ENCODE measurements around the gene DIP2A. TPM values are rescaled to one million over a fixed set of nuclear protein-coding genes. Genes with fewer than 3 reads are reported as not detected.
A peak's percentile ranks its signal among the peaks of the same experiment; 100 is the strongest.

DIP2A gene
- total and polyA plus RNA-seq, 2 of the 13 experiments (the other 11 are each of a cell fraction or from before 2014, with no cell fraction given): 18.5 to 37.6 TPM

DNA sequence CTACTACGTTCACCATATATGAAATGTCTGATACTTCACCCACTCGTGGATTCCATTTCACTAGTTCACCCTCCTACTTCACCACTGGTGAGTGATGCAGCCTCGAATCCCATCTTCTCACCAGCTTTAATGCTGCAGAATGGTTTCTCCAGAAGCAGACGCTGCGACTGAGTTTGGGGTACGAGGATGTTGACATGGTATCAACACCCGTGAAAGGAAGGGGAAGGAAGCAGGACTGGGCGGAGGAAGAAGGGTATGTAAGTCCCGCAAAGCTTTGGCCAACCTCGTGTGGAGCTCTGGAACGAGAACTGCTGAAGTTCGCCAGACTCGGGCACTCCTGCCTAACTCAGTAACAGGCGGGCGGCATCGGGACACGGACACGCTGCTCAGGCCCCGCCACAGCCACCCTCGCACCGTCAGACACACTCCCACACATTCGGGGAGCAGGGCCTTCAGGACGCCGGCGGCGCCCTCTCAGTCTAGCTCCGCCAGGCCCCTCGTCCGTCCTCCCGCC lies 833 bp upstream of the DIP2A start (continued):
- TF ChIP-seq ZNF570 (CRISPR knock-in tag; IDR thresholded peaks at IDR 0.05; ENCODE audit: borderline replicate concordance): no peak

DNA sequence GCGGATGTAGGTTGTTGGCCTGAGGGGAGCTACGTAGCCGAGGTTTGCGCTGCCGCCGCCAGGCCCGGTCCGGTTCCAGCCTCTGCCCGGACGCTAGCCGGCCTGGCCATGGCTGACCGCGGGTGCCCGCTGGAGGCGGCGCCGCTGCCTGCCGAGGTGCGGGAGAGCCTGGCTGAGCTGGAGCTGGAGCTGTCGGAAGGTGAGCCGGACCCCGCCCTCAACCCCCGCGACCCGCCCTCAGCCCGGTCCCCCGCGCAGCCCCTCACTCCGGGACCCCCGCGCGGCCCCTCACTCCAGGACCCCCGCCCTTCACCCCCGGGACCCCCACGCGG lies 299 bp downstream of the DIP2A start:
- ATAC-seq: peak; percentile 58; the same call in 2 of the 3 replicates
- H2AFZ ChIP-seq (ENCODE audit: low read length): no peak overlapping the region
- in situ Hi-C loops (cut with HindIII; ENCODE audit: extremely low pct_ligation_motif_present, low pct_unique_long_range_greater_than_20kb) (no loop called here), intact Hi-C loops (cut with micrococcal nuclease; ENCODE audit: unreplicated experiment) (no loop called here)
- peaks cover 44% of the 10 kb centered on the region for H3K79me2 ChIP-seq (ENCODE audit: insufficient read depth, low read length)
- peak overlapping the region; percentile 85 to 98 (median 89); a peak in 4 of 6 replicates for H3K4me3 ChIP-seq (replicated peaks in 1 of 3; ENCODE audit: insufficient read depth in 1 of 3, low read depth in 2 of 3, low read length in 3 of 3)
- WGBS (ENCODE audit: low lambda C conversion rate): 0% methylated on average over 10 of the region's 36 CpGs
- H3K9me3 ChIP-seq (ENCODE audit: low read length): no peaks in the 10 kb centered on the region
- DNase-seq (ENCODE audit: low spot score): no peak
- H3K4me2 ChIP-seq (ENCODE audit: low read depth, low read length): no peak overlapping the region
- peaks cover 4 to 11% of the 10 kb centered on the region in 2 experiments; a peak in 2 of 5 replicates for H3K36me3 ChIP-seq (replicated peaks in 1 of 2; ENCODE audit: control insufficient read depth in 1 of 2, insufficient read depth in 2 of 2, low read length in 2 of 2)
- H3K9ac ChIP-seq (ENCODE audit: insufficient read depth, low read depth, low read length): peak overlapping the region; percentile 89
- peak overlapping the region; percentile 70 for H3K27ac ChIP-seq (ENCODE audit: extremely low read length, insufficient read depth, low read length)
- POLR2A ChIA-PET: interaction anchor here (1.0 to 2.9 kb wide), 4 partner anchors 13 to 163 kb away, joined by 3 to 11 read pairs (median 4); no protein-coding TSS in a partner anchor
- CTCF ChIA-PET (ENCODE audit: low intra/inter-chr PET ratio, low total read pairs): no interaction called here
- peaks cover 51% of the 10 kb centered on the region for H3K4me1 ChIP-seq (ENCODE audit: insufficient read depth, low read length)
- no peak for FAIRE-seq
- BruUV-seq (replicated peaks): no TSS peak
- no peaks in the 10 kb centered on the region for H4K20me1 ChIP-seq (ENCODE audit: insufficient read depth, low read length)
- no peaks in the 10 kb centered on the region; a peak in 1 of 5 replicates for H3K27me3 ChIP-seq (ENCODE audit: control insufficient read depth in 1 of 2, insufficient read depth in 2 of 2, low read length in 2 of 2)
- TF ChIP-seq, protein P1, sequence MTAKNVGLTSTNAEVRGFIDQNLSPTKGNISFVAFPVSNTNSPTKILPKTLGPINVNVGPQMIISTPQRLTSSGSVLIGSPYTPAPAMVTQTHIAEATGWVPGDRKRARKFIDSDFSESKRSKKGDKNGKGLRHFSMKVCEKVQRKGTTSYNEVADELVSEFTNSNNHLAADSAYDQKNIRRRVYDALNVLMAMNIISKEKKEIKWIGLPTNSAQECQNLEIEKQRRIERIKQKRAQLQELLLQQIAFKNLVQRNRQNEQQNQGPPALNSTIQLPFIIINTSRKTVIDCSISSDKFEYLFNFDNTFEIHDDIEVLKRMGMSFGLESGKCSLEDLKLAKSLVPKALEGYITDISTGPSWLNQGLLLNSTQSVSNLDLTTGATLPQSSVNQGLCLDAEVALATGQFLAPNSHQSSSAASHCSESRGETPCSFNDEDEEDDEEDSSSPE (CRISPR knock-in tag; IDR thresholded peaks at IDR 0.05): no peak
- TF ChIP-seq ELF3 (CRISPR knock-in tag; IDR thresholded peaks at IDR 0.05): no peak
- no peak for TF ChIP-seq RAD51 (IDR thresholded peaks at IDR 0.05; ENCODE audit: borderline replicate concordance)
- no peak for TF ChIP-seq SMARCE1 (IDR thresholded peaks at IDR 0.05; ENCODE audit: borderline replicate concordance)
- TF ChIP-seq, protein P2, sequence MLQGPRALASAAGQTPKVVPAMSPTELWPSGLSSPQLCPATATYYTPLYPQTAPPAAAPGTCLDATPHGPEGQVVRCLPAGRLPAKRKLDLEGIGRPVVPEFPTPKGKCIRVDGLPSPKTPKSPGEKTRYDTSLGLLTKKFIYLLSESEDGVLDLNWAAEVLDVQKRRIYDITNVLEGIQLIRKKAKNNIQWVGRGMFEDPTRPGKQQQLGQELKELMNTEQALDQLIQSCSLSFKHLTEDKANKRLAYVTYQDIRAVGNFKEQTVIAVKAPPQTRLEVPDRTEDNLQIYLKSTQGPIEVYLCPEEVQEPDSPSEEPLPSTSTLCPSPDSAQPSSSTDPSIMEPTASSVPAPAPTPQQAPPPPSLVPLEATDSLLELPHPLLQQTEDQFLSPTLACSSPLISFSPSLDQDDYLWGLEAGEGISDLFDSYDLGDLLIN (CRISPR knock-in tag; IDR thresholded peaks at IDR 0.05; ENCODE audit: borderline replicate concordance): 0 out of 2 replicates have a peak, but pooled peaks have one; percentile 17
- TF ChIP-seq ATF7 (IDR thresholded peaks at IDR 0.05): no peak
- no peak for TF ChIP-seq ATF7 (CRISPR knock-in tag; IDR thresholded peaks at IDR 0.05)
- TF ChIP-seq, protein P3, sequence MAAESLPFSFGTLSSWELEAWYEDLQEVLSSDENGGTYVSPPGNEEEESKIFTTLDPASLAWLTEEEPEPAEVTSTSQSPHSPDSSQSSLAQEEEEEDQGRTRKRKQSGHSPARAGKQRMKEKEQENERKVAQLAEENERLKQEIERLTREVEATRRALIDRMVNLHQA (CRISPR knock-in tag; IDR thresholded peaks at IDR 0.05): no peak
- TF ChIP-seq ZEB1 (IDR thresholded peaks at IDR 0.05; ENCODE audit: insufficient replicate concordance, low read depth): no peak
- TF ChIP-seq ATF7-NPFF (CRISPR knock-in tag; IDR thresholded peaks at IDR 0.05; ENCODE audit: low read depth): 0 out of 2 replicates have a peak, but pooled peaks have one; percentile 8
- no peak for TF ChIP-seq TEAD3 (CRISPR knock-in tag; optimal IDR thresholded peaks at IDR 0.05; ENCODE audit: borderline replicate concordance)
- TF ChIP-seq HMG20A (CRISPR knock-in tag; IDR thresholded peaks at IDR 0.05; ENCODE audit: borderline replicate concordance): no peak
- no peak for TF ChIP-seq ZNF572 (CRISPR knock-in tag; IDR thresholded peaks at IDR 0.05)
- TF ChIP-seq ZFP36L2 (CRISPR knock-in tag; IDR thresholded peaks at IDR 0.05): no peak
- TF ChIP-seq ARNT2 (CRISPR knock-in tag; IDR thresholded peaks at IDR 0.05; ENCODE audit: low read depth): peak; percentile 62; the same call in 1 of the 2 replicates
- 0 out of 2 replicates have a peak, but pooled peaks have one; percentile 80 for TF ChIP-seq CHCHD3 (CRISPR knock-in tag; IDR thresholded peaks at IDR 0.05)
- no peak for TF ChIP-seq ZNF703 (CRISPR knock-in tag; IDR thresholded peaks at IDR 0.05; ENCODE audit: borderline replicate concordance)
- no peak for TF ChIP-seq ZMYM4 (CRISPR knock-in tag; IDR thresholded peaks at IDR 0.05)
- no peak for TF ChIP-seq SNAI1 (CRISPR knock-in tag; IDR thresholded peaks at IDR 0.05; ENCODE audit: borderline replicate concordance)
- TF ChIP-seq ZBTB20 (CRISPR knock-in tag; IDR thresholded peaks at IDR 0.05; ENCODE audit: borderline replicate concordance, low read depth): 0 out of 2 replicates have a peak, but pooled peaks have one; percentile 35
- no peak for TF ChIP-seq EED (CRISPR knock-in tag; IDR thresholded peaks at IDR 0.05)
- no peak for TF ChIP-seq FOXK2 (IDR thresholded peaks at IDR 0.05)
- TF ChIP-seq NCOA1 (CRISPR knock-in tag; IDR thresholded peaks at IDR 0.05): no peak

All from HepG2 (cell line).